ENCODE data around the gene HTRA2. TPM values are rescaled to one million over a fixed set of nuclear protein-coding genes. Genes with fewer than 3 reads are reported as not detected.

The HTRA2 gene
- total and polyA plus RNA-seq, 4 donors = 13.3 to 81.8 (median 18.5) TPM

DNA sequence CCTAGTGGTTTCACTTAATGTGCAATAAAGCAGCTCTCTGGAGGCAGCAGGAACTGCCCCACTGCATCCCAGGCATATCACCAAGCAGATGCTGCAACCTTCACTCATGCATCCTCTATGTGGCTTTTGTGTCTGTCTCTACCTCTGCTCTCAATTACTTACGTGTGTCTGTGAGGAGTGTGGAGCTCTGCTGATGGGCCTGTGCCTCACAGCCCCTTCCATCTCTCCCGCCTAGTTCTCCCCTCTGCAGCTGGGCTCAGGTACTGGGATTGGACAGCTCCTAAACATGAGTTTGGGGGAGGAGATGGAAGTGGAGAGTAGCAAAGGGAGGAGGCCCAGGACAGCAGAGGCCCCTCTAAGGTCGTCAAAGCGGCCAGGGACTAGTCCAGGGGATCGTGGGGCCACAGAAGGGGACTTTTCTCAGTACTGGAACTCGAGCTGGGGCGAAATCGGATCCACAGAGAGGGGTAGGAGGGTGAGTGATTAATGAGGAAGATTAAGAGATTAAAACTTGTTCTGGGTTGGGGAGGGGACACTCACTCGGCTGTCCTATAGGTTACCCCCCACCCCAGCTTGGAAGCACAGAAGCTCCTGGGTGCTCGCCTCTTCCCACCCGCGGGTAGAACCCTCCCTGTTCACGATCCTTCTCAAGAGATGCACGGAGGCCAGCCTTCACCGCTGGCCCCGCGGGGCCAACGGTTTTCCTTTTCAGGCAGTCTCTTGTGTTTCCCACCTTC, 28.2 kb upstream of the HTRA2 start:
- H3K9me3 ChIP-seq (ENCODE audit: control insufficient read depth in 4 of 4, low read length in 3 of 4) = no peaks in the 10 kb centered on the region
- TF ChIP-seq HNF4G (IDR thresholded peaks at IDR 0.05) (no peak), FOXA2 (IDR thresholded peaks at IDR 0.05) (no peak)
- TF ChIP-seq, protein P1, sequence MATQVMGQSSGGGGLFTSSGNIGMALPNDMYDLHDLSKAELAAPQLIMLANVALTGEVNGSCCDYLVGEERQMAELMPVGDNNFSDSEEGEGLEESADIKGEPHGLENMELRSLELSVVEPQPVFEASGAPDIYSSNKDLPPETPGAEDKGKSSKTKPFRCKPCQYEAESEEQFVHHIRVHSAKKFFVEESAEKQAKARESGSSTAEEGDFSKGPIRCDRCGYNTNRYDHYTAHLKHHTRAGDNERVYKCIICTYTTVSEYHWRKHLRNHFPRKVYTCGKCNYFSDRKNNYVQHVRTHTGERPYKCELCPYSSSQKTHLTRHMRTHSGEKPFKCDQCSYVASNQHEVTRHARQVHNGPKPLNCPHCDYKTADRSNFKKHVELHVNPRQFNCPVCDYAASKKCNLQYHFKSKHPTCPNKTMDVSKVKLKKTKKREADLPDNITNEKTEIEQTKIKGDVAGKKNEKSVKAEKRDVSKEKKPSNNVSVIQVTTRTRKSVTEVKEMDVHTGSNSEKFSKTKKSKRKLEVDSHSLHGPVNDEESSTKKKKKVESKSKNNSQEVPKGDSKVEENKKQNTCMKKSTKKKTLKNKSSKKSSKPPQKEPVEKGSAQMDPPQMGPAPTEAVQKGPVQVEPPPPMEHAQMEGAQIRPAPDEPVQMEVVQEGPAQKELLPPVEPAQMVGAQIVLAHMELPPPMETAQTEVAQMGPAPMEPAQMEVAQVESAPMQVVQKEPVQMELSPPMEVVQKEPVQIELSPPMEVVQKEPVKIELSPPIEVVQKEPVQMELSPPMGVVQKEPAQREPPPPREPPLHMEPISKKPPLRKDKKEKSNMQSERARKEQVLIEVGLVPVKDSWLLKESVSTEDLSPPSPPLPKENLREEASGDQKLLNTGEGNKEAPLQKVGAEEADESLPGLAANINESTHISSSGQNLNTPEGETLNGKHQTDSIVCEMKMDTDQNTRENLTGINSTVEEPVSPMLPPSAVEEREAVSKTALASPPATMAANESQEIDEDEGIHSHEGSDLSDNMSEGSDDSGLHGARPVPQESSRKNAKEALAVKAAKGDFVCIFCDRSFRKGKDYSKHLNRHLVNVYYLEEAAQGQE (IDR thresholded peaks at IDR 0.05) = peak; percentile 93
- no peak for DNase-seq (ENCODE audit: low spot score)
- no peaks in the 10 kb centered on the region for H3K27me3 ChIP-seq (ENCODE audit: control insufficient read depth in 4 of 4, insufficient read depth in 4 of 4, low read length in 3 of 4)
- H3K4me1 ChIP-seq (ENCODE audit: control insufficient read depth in 4 of 4, insufficient read depth in 4 of 4, low read length in 3 of 4) = peaks cover 24 to 87% (median 72%) of the 10 kb centered on the region in 4 donors
- peak overlapping the region in 1 of 2 donors; percentile 93 for H3K27ac ChIP-seq (ENCODE audit: low read depth in 1 of 2, low read length in 2 of 2)
- 48% methylated on average over 18 of the region's 18 CpGs for WGBS
- H3K9ac ChIP-seq (ENCODE audit: low read depth in 1 of 2, low read length in 2 of 2) = no peak overlapping the region
- peaks cover 0 to 6% (median 4%) of the 10 kb centered on the region in 4 donors for H3K36me3 ChIP-seq (ENCODE audit: control insufficient read depth in 4 of 4, insufficient read depth in 3 of 4, low read depth in 1 of 4, low read length in 3 of 4)
- H3K4me3 ChIP-seq (ENCODE audit: low read depth in 1 of 3, low read length in 3 of 3) = peak overlapping the region in 2 of 3 donors; percentile 76 to 97

GRCh38 chr2:74502147-74502719, 27.5 kb upstream of the HTRA2 start:
- TF ChIP-seq JUND (IDR thresholded peaks at IDR 0.05) = peak in 1 of 2 donors; percentile 41
- no peak for TF ChIP-seq FOXA2 (IDR thresholded peaks at IDR 0.05)
- peak; percentile 95 to 96 for TF ChIP-seq HNF4A (conservative IDR thresholded peaks at IDR 0.05)
- TF ChIP-seq, protein P1 (IDR thresholded peaks at IDR 0.05) = peak; percentile 70
- TF ChIP-seq RXRA (IDR thresholded peaks at IDR 0.05) = peak; percentile 98
- TF ChIP-seq GABPA (IDR thresholded peaks at IDR 0.05 in 1 of 2, conservative IDR thresholded peaks at IDR 0.05 in 1 of 2) = peak in 1 of 2 donors; percentile 78
- peak; percentile 92 for TF ChIP-seq HNF4G (IDR thresholded peaks at IDR 0.05)
- peak; percentile 46 for TF ChIP-seq NR2F2 (IDR thresholded peaks at IDR 0.05)
- no peak for TF ChIP-seq RAD21 (IDR thresholded peaks at IDR 0.05)
- TF ChIP-seq, protein P2, sequence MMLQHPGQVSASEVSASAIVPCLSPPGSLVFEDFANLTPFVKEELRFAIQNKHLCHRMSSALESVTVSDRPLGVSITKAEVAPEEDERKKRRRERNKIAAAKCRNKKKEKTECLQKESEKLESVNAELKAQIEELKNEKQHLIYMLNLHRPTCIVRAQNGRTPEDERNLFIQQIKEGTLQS (IDR thresholded peaks at IDR 0.05) = peak; percentile 10
- peak; percentile 54 for TF ChIP-seq ZBTB33 (IDR thresholded peaks at IDR 0.05)
- peak; percentile 78 for TF ChIP-seq TAF1 (conservative IDR thresholded peaks at IDR 0.05)
- TF ChIP-seq SP1 (IDR thresholded peaks at IDR 0.05) = peak; percentile 84
- TF ChIP-seq, protein P3, sequence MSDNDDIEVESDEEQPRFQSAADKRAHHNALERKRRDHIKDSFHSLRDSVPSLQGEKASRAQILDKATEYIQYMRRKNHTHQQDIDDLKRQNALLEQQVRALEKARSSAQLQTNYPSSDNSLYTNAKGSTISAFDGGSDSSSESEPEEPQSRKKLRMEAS (IDR thresholded peaks at IDR 0.05) = no peak
- peak; percentile 58 for TF ChIP-seq YY1 (IDR thresholded peaks at IDR 0.05)
- TF ChIP-seq FOXA1 (IDR thresholded peaks at IDR 0.05) = no peak
- TF ChIP-seq CTCF (IDR thresholded peaks at IDR 0.05; ENCODE audit: low read depth, low read length, missing input control) = no peak
- peak in 1 of 2 donors; percentile 56 for TF ChIP-seq EGR1 (IDR thresholded peaks at IDR 0.05; ENCODE audit: low read depth in 2 of 2)
- peak overlapping the region; percentile 76 to 97 (median 89) for H3K4me3 ChIP-seq (ENCODE audit: low read depth in 1 of 3, low read length in 3 of 3)
- peaks cover 22 to 84% (median 71%) of the 10 kb centered on the region in 4 donors for H3K4me1 ChIP-seq (ENCODE audit: control insufficient read depth in 4 of 4, insufficient read depth in 4 of 4, low read length in 3 of 4)
- H3K9ac ChIP-seq (ENCODE audit: low read depth in 1 of 2, low read length in 2 of 2) = peak overlapping the region; percentile 69 to 71
- H3K27me3 ChIP-seq (ENCODE audit: control insufficient read depth in 4 of 4, insufficient read depth in 4 of 4, low read length in 3 of 4) = no peaks in the 10 kb centered on the region
- peaks cover 0 to 6% (median 4%) of the 10 kb centered on the region in 4 donors for H3K36me3 ChIP-seq (ENCODE audit: control insufficient read depth in 4 of 4, insufficient read depth in 3 of 4, low read depth in 1 of 4, low read length in 3 of 4)
- H3K9me3 ChIP-seq (ENCODE audit: control insufficient read depth in 4 of 4, low read length in 3 of 4) = no peaks in the 10 kb centered on the region
- DNase-seq (ENCODE audit: low spot score) = peak; percentile 54
- 9% methylated on average over 32 of the region's 32 CpGs for WGBS
- H3K27ac ChIP-seq (ENCODE audit: low read depth in 1 of 2, low read length in 2 of 2) = peak overlapping the region; percentile 87 to 93

Measured in liver (tissue), 9 donors.